ENCODE data around the gene MS4A5.
"Not testable (repeated sequence)": the region's sequence is repeated elsewhere in the genome, so short reads cannot be mapped to it uniquely, and the experiment has no call there.

MS4A5 gene

GRCh38 chr11:60429272-60429671 lies at the start of gene MS4A5:
MS4A5 (plus strand) TSS chr11:60429572; CDS start chr11:60429675, 103 bp downstream.
- DNase-seq: no peak

- DNase-seq: peak; percentile 72
Observed at GRCh38 chr11:60389279-60389910, 40.0 kb upstream of the MS4A5 start.

- DNase-seq: no peak
Observed at GRCh38 chr11:60390419-60390818, 39.0 kb upstream of the MS4A5 start.

- DNase-seq: peak; percentile 68
Observed at GRCh38 chr11:60392361-60392760, 37.0 kb upstream of the MS4A5 start.

- no peak for DNase-seq
Observed at GRCh38 chr11:60393016-60393415, 36.4 kb upstream of the MS4A5 start.

- peak; percentile 87 for DNase-seq
Observed at GRCh38 chr11:60394666-60395380, 34.5 kb upstream of the MS4A5 start.

- peak; percentile 86 for DNase-seq
Observed at GRCh38 chr11:60396382-60396781, 33.0 kb upstream of the MS4A5 start, which contains the start of gene MS4A14. MS4A14 (plus strand) TSS chr11:60396459; CDS start chr11:60396579, 120 bp downstream.

GRCh38 chr11:60396799-60397198 lies 32.6 kb upstream of the MS4A5 start:
- DNase-seq: peak; percentile 79

- no peak for DNase-seq
Observed at GRCh38 chr11:60420015-60420414, 9.4 kb upstream of the MS4A5 start.

GRCh38 chr11:60422609-60423008 lies 6.8 kb upstream of the MS4A5 start:
- DNase-seq: no peak

GRCh38 chr11:60428517-60428916 lies 855 bp upstream of the MS4A5 start:
- no peak for DNase-seq

- DNase-seq: no peak
Observed at GRCh38 chr11:60431251-60431650, 1.9 kb downstream of the MS4A5 start.

- no peak for DNase-seq
Observed at GRCh38 chr11:60433401-60433800, 4.0 kb downstream of the MS4A5 start.

- DNase-seq: no peak
Observed at GRCh38 chr11:60447070-60447469, 17.7 kb downstream of the MS4A5 start.

- peak; percentile 45 for DNase-seq
Observed at GRCh38 chr11:60447846-60448245, 18.5 kb downstream of the MS4A5 start.

- not testable (repeated sequence) for DNase-seq
Observed at GRCh38 chr11:60451185-60451584, 21.8 kb downstream of the MS4A5 start.

GRCh38 chr11:60454212-60454611 lies 24.8 kb downstream of the MS4A5 start:
- no peak for DNase-seq

- no peak for DNase-seq
Observed at GRCh38 chr11:60455531-60456042, 26.2 kb downstream of the MS4A5 start, which contains the start of gene MS4A1. MS4A1 (plus strand) TSS chr11:60455847; CDS start chr11:60462375, 6,528 bp downstream.

GRCh38 chr11:60457576-60457975 lies 28.2 kb downstream of the MS4A5 start:
- no peak for DNase-seq

- no peak for DNase-seq
Observed at GRCh38 chr11:60459345-60459744, 30.0 kb downstream of the MS4A5 start.

GRCh38 chr11:60468829-60469228 lies 39.5 kb downstream of the MS4A5 start:
- DNase-seq: no peak

- DNase-seq: no peak
Observed at GRCh38 chr11:60469723-60470122, 40.4 kb downstream of the MS4A5 start.

GRCh38 chr11:60477035-60477445 lies 47.7 kb downstream of the MS4A5 start:
- DNase-seq: peak; percentile 62

- DNase-seq: no peak
Observed at GRCh38 chr11:60482361-60482760, 53.0 kb downstream of the MS4A5 start.

Measured in suppressor macrophage treated with lipopolysaccharide for 4 hours (primary cell).